Caco-2 (cell line): ENCODE results near the gene ZFYVE1. TPM values are rescaled to one million over a fixed set of nuclear protein-coding genes. Genes with fewer than 3 reads are reported as not detected.
"Not testable (repeated sequence)": the region's sequence is repeated elsewhere in the genome, so short reads cannot be mapped to it uniquely, and the experiment has no call there.

Experiments
- BruUV-seq: library from RNA; stranded (reverse); fragments of 400-500 nt; replicated peaks from 2 replicates; lab custom pipeline; 2021; lab: Mats Ljungman, UMichigan
- CTCF ChIA-PET: fragments of 300-600 bp; sonication (Branson Sonifier 250); formaldehyde crosslinking; loops from one replicate; lab custom pipeline; 2022; ENCODE audit warnings: antibody characterized with exemption; lab: Charles Lee
- POLR2A ChIA-PET: fragments of 300-600 bp; sonication (Branson Sonifier 250); formaldehyde crosslinking; loops from one replicate; lab custom pipeline; 2022; ENCODE audit warnings: antibody characterized with exemption; lab: Charles Lee
- DNase-seq, 2 experiments: peaks; one replicate each; pipeline versions ENCODE4 v3.0.0 to v3.0.0-alpha.2; 2020 to 2022
- H3K27me3 ChIP-seq: replicated peaks from 2 replicates; pipeline ENCODE4 v1.6.0; 2011; ENCODE audit warnings: low read length; ENCODE audit not compliant: control insufficient read depth, insufficient read depth
- H3K36me3 ChIP-seq: 2 replicates; pipeline ENCODE4 v1.5.1; 2011; ENCODE audit warnings: low read length; ENCODE audit not compliant: control insufficient read depth, insufficient read depth
- H3K4me1 ChIP-seq: fragments of 250-450 bp; sonication (Bioruptor Pico); 2 replicates; pipeline ENCODE4 v1.5.1; 2020; ENCODE audit warnings: mild to moderate bottlenecking
- H3K4me3 ChIP-seq: 2 replicates; pipeline ENCODE4 v1.5.1; 2011; ENCODE audit warnings: low read depth, mild to moderate bottlenecking, control low read depth, low read length
- H3K9me3 ChIP-seq: fragments of 250-450 bp; sonication (Bioruptor Pico); 2 replicates; pipeline ENCODE4 v1.5.1; 2020; ENCODE audit warnings: mild to moderate bottlenecking, moderate library complexity
- H3K27ac Mint-ChIP-seq: one replicate; pipeline ENCODE4 v1.8.0; 2022; ENCODE audit warnings: mixed read lengths; ENCODE audit not compliant: unreplicated experiment
- H3K27me3 Mint-ChIP-seq: one replicate; pipeline ENCODE4 v1.8.0; 2022; ENCODE audit warnings: mixed read lengths; ENCODE audit not compliant: insufficient read depth, unreplicated experiment
- H3K36me3 Mint-ChIP-seq: one replicate; pipeline ENCODE4 v1.8.0; 2022; ENCODE audit warnings: mild to moderate bottlenecking, mixed read lengths; ENCODE audit not compliant: insufficient read depth, unreplicated experiment
- H3K4me1 Mint-ChIP-seq: one replicate; pipeline ENCODE4 v1.8.0; 2022; ENCODE audit warnings: low read depth, mixed read lengths; ENCODE audit not compliant: unreplicated experiment
- H3K4me3 Mint-ChIP-seq: one replicate; pipeline ENCODE4 v1.8.0; 2022; ENCODE audit warnings: mild to moderate bottlenecking, moderate library complexity, mixed read lengths; ENCODE audit not compliant: unreplicated experiment
- H3K9me3 Mint-ChIP-seq: one replicate; pipeline ENCODE4 v1.8.0; 2022; ENCODE audit warnings: mixed read lengths; ENCODE audit not compliant: unreplicated experiment
- intact Hi-C: fragments of 100-400 bp; cut with micrococcal nuclease; formaldehyde crosslinking; loops from one replicate; pipeline ENCODE4 v1.10.0; 2022; ENCODE audit not compliant: unreplicated experiment
- total RNA-seq: library from RNA; stranded (reverse); gene quantifications from 2 replicates; pipeline ENCODE4 v1.2.3, GENCODE V29; 2022
- TF ChIP-seq, protein P1 (sequence below), 2 experiments: fragments of 200-600 bp in 1 of 2; IDR thresholded peaks; 1 replicate in 1 of 2; 2 replicates in 1 of 2; pipeline versions ENCODE4 v1.5.1 to v1.8.0; 2011 to 2022; ENCODE audit warnings: antibody characterized with exemption in 1 of 2, control low read depth in 1 of 2, inconsistent platforms in 1 of 2, low read depth in 1 of 2, low read length in 1 of 2, mild to moderate bottlenecking in 1 of 2, moderate library complexity in 1 of 2; ENCODE audit not compliant: insufficient read depth in 1 of 2, severe bottlenecking in 1 of 2, unreplicated experiment in 1 of 2

Gene ZFYVE1
- total RNA-seq, 1 experiment from 2014 or later = 10.8 TPM

DNA sequence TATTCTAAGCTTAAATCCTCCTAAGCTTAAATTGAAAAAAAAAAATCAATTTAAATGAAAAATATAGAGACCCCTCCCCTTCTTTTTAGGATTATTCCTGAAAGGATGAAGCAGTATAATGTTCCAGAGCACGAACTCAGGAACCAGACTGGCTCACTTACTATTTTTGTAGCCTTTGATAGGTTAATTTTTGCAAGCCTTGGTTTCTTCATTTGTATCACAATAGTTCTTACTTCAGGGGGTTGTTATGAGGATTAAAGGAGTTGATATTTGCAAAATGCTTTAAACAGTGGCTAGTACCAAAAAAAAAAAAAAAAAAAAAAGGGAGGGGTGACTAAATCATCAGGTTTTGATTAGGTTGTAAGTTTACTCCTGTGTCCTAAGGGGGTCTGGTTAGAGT lies 28.3 kb upstream of the ZFYVE1 start:
- Mint-ChIP-seq H3K4me3 (no peak overlapping the region), H3K9me3 (no peaks in the 10 kb centered on the region), H3K27ac (no peak overlapping the region), H3K4me1 (no peaks in the 10 kb centered on the region), H3K36me3 (no peaks in the 10 kb centered on the region), H3K27me3 (no peaks in the 10 kb centered on the region)
- CTCF ChIA-PET = no interaction called here
- no peak overlapping the region for H3K4me3 ChIP-seq
- no peaks in the 10 kb centered on the region for H3K27me3 ChIP-seq
- H3K9me3 ChIP-seq = no peaks in the 10 kb centered on the region
- intact Hi-C loops = no loop called here
- TF ChIP-seq, protein P1, sequence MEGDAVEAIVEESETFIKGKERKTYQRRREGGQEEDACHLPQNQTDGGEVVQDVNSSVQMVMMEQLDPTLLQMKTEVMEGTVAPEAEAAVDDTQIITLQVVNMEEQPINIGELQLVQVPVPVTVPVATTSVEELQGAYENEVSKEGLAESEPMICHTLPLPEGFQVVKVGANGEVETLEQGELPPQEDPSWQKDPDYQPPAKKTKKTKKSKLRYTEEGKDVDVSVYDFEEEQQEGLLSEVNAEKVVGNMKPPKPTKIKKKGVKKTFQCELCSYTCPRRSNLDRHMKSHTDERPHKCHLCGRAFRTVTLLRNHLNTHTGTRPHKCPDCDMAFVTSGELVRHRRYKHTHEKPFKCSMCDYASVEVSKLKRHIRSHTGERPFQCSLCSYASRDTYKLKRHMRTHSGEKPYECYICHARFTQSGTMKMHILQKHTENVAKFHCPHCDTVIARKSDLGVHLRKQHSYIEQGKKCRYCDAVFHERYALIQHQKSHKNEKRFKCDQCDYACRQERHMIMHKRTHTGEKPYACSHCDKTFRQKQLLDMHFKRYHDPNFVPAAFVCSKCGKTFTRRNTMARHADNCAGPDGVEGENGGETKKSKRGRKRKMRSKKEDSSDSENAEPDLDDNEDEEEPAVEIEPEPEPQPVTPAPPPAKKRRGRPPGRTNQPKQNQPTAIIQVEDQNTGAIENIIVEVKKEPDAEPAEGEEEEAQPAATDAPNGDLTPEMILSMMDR (IDR thresholded peaks at IDR 0.05; ENCODE audit: insufficient read depth in 1 of 2, low read depth in 1 of 2, low read length in 1 of 2, severe bottlenecking in 1 of 2, unreplicated experiment in 1 of 2) = no peak
- no peaks in the 10 kb centered on the region for H3K36me3 ChIP-seq
- H3K4me1 ChIP-seq = peaks cover 10% of the 10 kb centered on the region; the same call in 1 of the 2 replicates
- no TSS peak for BruUV-seq
- POLR2A ChIA-PET = no interaction called here
- no peak for DNase-seq

DNA sequence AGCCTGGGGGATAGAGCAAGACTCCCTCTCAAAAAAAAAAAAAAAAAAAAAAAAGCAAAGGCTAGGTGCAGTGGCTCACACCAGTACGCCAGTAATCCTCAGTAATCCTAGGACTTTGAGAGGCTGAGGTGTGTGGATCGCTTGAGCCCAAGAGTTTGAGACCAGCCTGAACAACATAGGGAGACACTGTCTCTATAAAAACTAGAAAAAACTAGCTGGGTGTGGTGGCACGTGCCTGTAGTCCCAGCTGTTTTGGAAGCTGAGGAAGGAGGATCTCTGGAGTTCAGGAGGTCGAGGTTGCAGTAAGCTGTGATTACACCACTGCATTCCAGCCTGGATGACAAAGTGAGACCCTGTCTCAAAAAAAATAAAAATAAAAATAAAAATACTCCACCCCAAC lies 22.5 kb upstream of the ZFYVE1 start:
- no peaks in the 10 kb centered on the region for H3K36me3 Mint-ChIP-seq
- POLR2A ChIA-PET = interaction anchor here (0.6 to 0.9 kb wide), 2 partner anchors 9 to 29 kb away, joined by 5 read pairs; partner anchors contain the start of gene RBM25
- no TSS peak for BruUV-seq

GRCh38 chr14:73047808-73048207 lies 20.9 kb upstream of the ZFYVE1 start:
- Mint-ChIP-seq H3K9me3 (no peaks in the 10 kb centered on the region), H3K4me1 (peaks cover 7% of the 10 kb centered on the region), H3K27ac (no peak overlapping the region), H3K27me3 (no peaks in the 10 kb centered on the region), H3K36me3 (no peaks in the 10 kb centered on the region), H3K4me3 (no peak overlapping the region)
- POLR2A ChIA-PET = no interaction called here
- H3K4me1 ChIP-seq = no peaks in the 10 kb centered on the region
- TF ChIP-seq, protein P1 (IDR thresholded peaks at IDR 0.05; ENCODE audit: insufficient read depth in 1 of 2, low read depth in 1 of 2, low read length in 1 of 2, severe bottlenecking in 1 of 2, unreplicated experiment in 1 of 2) = no peak
- H3K36me3 ChIP-seq = no peaks in the 10 kb centered on the region
- H3K27me3 ChIP-seq = no peaks in the 10 kb centered on the region
- DNase-seq = no peak
- BruUV-seq = no TSS peak
- CTCF ChIA-PET = no interaction called here
- H3K4me3 ChIP-seq = no peak overlapping the region
- intact Hi-C loops = no loop called here
- H3K9me3 ChIP-seq = no peaks in the 10 kb centered on the region

More for the DNA sequence above, 22.5 kb upstream of the ZFYVE1 start:
- TF ChIP-seq, protein P1 (IDR thresholded peaks at IDR 0.05; ENCODE audit: insufficient read depth in 1 of 2, low read depth in 1 of 2, low read length in 1 of 2, severe bottlenecking in 1 of 2, unreplicated experiment in 1 of 2) = no peak
- Mint-ChIP-seq H3K4me3 (no peak overlapping the region), H3K9me3 (no peaks in the 10 kb centered on the region), H3K27me3 (no peaks in the 10 kb centered on the region), H3K4me1 (peaks cover 7% of the 10 kb centered on the region), H3K27ac (no peak overlapping the region)
- Histone ChIP-seq H3K27me3 (no peaks in the 10 kb centered on the region), H3K9me3 (no peaks in the 10 kb centered on the region), H3K36me3 (no peaks in the 10 kb centered on the region), H3K4me3 (no peak overlapping the region), H3K4me1 (no peaks in the 10 kb centered on the region)
- intact Hi-C loops = no loop called here
- DNase-seq = peak in 1 of 2 experiments; percentile 9
- CTCF ChIA-PET = interaction anchor here (0.6 kb wide), 1 partner anchor 81 kb away, joined by 3 read pairs; no protein-coding TSS in a partner anchor

DNA sequence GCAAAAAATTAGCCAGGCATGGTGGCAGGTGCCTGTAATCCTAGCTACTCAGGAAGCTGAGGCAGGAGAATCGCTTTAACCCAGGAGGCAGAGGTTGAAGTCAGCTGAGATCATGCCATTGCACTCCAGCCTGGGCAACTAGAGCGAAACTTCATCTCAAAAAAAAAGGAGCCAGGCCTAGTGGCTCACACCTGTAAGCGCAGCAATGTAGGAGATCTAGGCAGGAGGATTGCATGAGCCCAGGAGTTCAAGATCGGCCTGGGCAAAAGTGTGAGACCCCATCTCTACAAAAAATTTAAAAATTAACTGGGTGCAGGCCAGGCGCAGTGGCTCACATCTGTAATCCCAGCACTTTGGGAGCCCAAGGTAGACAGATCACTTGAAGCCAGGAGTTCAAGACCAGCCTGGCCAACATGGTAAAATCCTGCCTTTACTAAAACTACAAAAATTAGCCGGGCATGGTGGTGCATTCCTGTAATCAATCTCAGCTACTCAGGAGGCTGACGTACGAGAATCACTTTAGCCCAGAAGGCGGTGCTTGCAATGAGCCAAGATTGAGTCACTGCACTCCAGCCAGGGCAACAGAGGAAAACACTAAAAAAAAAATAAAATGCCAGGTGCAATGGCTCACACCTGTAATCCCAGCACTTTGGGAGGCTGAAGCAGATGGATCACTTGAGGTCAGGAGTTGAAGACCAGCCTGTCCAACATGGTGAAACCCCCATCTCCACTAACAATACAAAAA lies 10.0 kb upstream of the ZFYVE1 start:
- H3K4me3 Mint-ChIP-seq, H3K36me3 ChIP-seq, H3K4me1 Mint-ChIP-seq, H3K9me3 ChIP-seq, H3K9me3 Mint-ChIP-seq, H3K27me3 Mint-ChIP-seq, CTCF ChIA-PET, H3K4me1 ChIP-seq, H3K27me3 ChIP-seq, DNase-seq, H3K4me3 ChIP-seq, POLR2A ChIA-PET, intact Hi-C loops, BruUV-seq, H3K36me3 Mint-ChIP-seq, H3K27ac Mint-ChIP-seq: not testable (repeated sequence)
